SU-DHL-6 (cell line): ENCODE results near the gene PTPRN2.

Source experiments
- H2AFZ ChIP-seq: fragments of 200-600 bp; sonication (generic); 2 replicates; pipeline ENCODE4 v1.6.1; 2014; ENCODE audit warnings: low read depth, mild to moderate bottlenecking, moderate library complexity, mixed read lengths, antibody characterized with exemption, low read length; ENCODE audit not compliant: severe bottlenecking
- H3F3A ChIP-seq: fragments of 200-600 bp; shearing (Covaris generic); 2 replicates; pipeline ENCODE4 v1.6.0; 2016; ENCODE audit warnings: antibody characterized with exemption, mild to moderate bottlenecking; ENCODE audit not compliant: insufficient read depth
- H3K27ac ChIP-seq: fragments of 200-600 bp; sonication (generic); 2 replicates; pipeline ENCODE4 v1.5.1; 2016; ENCODE audit warnings: low read depth, mild to moderate bottlenecking, low read length, moderate library complexity, mixed read lengths
- H3K27me3 ChIP-seq: fragments of 200-600 bp; sonication (generic), shearing (Covaris generic); 2 replicates; pipeline ENCODE4 v1.6.0; 2014; ENCODE audit warnings: mild to moderate bottlenecking, low read length
- H3K36me3 ChIP-seq: fragments of 200-600 bp; sonication (generic); 2 replicates; pipeline ENCODE4 v1.6.1; 2014; ENCODE audit warnings: mild to moderate bottlenecking, low read length, mixed read lengths
- H3K4me2 ChIP-seq: fragments of 300-600, 200-600 bp; shearing (Covaris generic), sonication (generic); 2 replicates; pipeline ENCODE4 v1.6.0; 2014; ENCODE audit warnings: low read length, low read depth, mild to moderate bottlenecking; ENCODE audit not compliant: poor library complexity, severe bottlenecking
- H3K4me3 ChIP-seq: fragments of 200-600 bp; sonication (generic); 2 replicates; pipeline ENCODE4 v1.5.1; 2014; ENCODE audit warnings: antibody characterized with exemption, low read length, mild to moderate bottlenecking, mixed read lengths; ENCODE audit not compliant: insufficient read depth, poor library complexity, severe bottlenecking
- H3K79me2 ChIP-seq: fragments of 200-600 bp; sonication (generic); 2 replicates; pipeline ENCODE4 v1.6.1; 2014; ENCODE audit warnings: mild to moderate bottlenecking, low read length, moderate library complexity; ENCODE audit not compliant: insufficient read depth
- H3K9ac ChIP-seq: fragments of 200-600 bp; sonication (generic); 2 replicates; pipeline ENCODE4 v1.7.0; 2014; ENCODE audit warnings: mild to moderate bottlenecking, low read length
- H3K9me2 ChIP-seq: fragments of 200-600 bp; sonication (generic); replicated peaks from 2 replicates; pipeline ENCODE4 v1.6.1; 2014; ENCODE audit warnings: low read length; ENCODE audit not compliant: insufficient read depth
- H3K9me3 ChIP-seq: fragments of 200-600 bp; sonication (generic); 2 replicates; pipeline ENCODE4 v1.6.1; 2014; ENCODE audit warnings: low read length, mixed read lengths; ENCODE audit not compliant: insufficient read depth
- H4K20me1 ChIP-seq: fragments of 200-600 bp; sonication (generic); 2 replicates; pipeline ENCODE4 v1.6.1; 2014; ENCODE audit warnings: low read depth, mild to moderate bottlenecking, antibody characterized with exemption, low read length, moderate library complexity, mixed read lengths
- EZH2phosphoT487 ChIP-seq: fragments of 200-600 bp; sonication (generic), shearing (Covaris generic); conservative IDR thresholded peaks from 2 replicates; pipeline ENCODE4 v1.6.1; 2018; ENCODE audit warnings: mild to moderate bottlenecking, antibody characterized with exemption, low read length, moderate library complexity, mixed read lengths
- TF ChIP-seq, protein P1 (sequence below): fragments of 200-600 bp; sonication (generic); IDR thresholded peaks from one replicate; pipeline ENCODE4 v1.5.1; 2017; ENCODE audit warnings: antibody characterized with exemption, mild to moderate bottlenecking, low read length, moderate library complexity; ENCODE audit not compliant: insufficient read depth, poor library complexity, severe bottlenecking

PTPRN2 gene

DNA sequence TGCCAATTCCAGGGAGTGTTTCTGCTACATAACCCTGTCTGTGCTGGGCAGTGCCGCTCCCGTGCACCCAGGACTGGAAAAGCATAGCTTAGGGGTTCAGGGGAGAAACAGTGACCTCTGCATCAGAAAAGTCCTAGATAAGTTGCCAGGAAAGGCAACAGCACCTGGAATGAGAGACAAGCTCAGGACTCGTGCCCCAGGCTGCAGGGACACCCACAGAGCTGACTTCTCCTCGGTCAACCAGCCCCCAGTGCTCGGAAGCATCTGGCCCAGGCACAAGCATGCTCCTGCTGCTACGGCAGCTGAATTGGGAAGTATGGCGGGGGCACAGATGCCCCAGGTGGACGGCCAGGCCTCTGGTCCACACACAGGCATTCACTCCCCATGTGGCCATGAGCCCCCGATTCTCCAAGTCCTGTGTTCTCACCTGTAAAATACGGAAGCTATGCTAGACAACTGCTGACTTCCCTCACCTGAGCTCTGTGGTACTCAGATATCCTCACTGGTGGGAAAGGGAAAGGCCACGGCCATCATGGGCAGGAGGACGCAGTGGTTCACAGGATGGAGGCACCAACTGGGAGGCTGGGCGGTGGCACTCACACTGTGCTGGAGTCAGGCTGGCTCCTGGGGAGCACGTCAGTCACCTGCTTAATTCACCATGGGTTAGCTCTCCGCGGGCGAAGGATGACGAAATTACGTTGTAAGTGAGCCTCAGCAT, 220.5 kb downstream of the PTPRN2 start:
- no peak overlapping the region for H3K4me3 ChIP-seq
- H3K36me3 ChIP-seq = no peaks in the 10 kb centered on the region
- H3K9ac ChIP-seq = no peak overlapping the region
- no peak overlapping the region for H3K27ac ChIP-seq
- H2AFZ ChIP-seq = no peak overlapping the region
- no peak overlapping the region for H3K4me2 ChIP-seq
- no peaks in the 10 kb centered on the region for H3K79me2 ChIP-seq
- H4K20me1 ChIP-seq = no peaks in the 10 kb centered on the region
- TF ChIP-seq, protein P1, sequence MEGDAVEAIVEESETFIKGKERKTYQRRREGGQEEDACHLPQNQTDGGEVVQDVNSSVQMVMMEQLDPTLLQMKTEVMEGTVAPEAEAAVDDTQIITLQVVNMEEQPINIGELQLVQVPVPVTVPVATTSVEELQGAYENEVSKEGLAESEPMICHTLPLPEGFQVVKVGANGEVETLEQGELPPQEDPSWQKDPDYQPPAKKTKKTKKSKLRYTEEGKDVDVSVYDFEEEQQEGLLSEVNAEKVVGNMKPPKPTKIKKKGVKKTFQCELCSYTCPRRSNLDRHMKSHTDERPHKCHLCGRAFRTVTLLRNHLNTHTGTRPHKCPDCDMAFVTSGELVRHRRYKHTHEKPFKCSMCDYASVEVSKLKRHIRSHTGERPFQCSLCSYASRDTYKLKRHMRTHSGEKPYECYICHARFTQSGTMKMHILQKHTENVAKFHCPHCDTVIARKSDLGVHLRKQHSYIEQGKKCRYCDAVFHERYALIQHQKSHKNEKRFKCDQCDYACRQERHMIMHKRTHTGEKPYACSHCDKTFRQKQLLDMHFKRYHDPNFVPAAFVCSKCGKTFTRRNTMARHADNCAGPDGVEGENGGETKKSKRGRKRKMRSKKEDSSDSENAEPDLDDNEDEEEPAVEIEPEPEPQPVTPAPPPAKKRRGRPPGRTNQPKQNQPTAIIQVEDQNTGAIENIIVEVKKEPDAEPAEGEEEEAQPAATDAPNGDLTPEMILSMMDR = no peak
- no peak for TF ChIP-seq EZH2phosphoT487
- no peaks in the 10 kb centered on the region for H3K9me3 ChIP-seq
- no peaks in the 10 kb centered on the region for H3K27me3 ChIP-seq
- no peaks in the 10 kb centered on the region for H3F3A ChIP-seq
- no peaks in the 10 kb centered on the region for H3K9me2 ChIP-seq

DNA sequence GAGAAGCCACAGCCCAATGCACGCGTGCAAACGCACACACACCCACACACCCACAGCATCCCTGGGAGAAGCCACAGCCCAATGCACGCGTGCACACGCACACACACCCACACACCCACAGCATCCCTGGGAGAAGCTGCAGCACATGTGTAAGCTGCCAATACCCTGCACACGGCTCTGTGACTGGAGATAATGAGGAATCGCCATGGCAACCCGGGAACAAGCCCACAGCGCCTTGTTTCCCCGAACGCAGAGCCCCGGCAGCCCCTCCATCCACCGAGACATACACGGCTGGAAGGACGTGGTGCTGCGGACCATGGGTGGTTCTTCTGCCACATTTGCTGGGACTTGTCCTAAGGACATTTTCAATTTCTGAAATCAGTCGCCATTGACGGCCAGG, 221.3 kb downstream of the PTPRN2 start:
- H3K9me2 ChIP-seq = no peaks in the 10 kb centered on the region
- H3K27ac ChIP-seq = no peak overlapping the region
- H3K27me3 ChIP-seq = no peaks in the 10 kb centered on the region
- H3K9me3 ChIP-seq = no peaks in the 10 kb centered on the region
- TF ChIP-seq, protein P1 = no peak
- TF ChIP-seq EZH2phosphoT487 = no peak
- no peak overlapping the region for H3K4me2 ChIP-seq
- no peak overlapping the region for H2AFZ ChIP-seq
- no peaks in the 10 kb centered on the region for H3F3A ChIP-seq
- H3K9ac ChIP-seq = no peak overlapping the region
- no peak overlapping the region for H3K4me3 ChIP-seq
- no peaks in the 10 kb centered on the region for H3K36me3 ChIP-seq
- H4K20me1 ChIP-seq = no peaks in the 10 kb centered on the region
- no peaks in the 10 kb centered on the region for H3K79me2 ChIP-seq

DNA sequence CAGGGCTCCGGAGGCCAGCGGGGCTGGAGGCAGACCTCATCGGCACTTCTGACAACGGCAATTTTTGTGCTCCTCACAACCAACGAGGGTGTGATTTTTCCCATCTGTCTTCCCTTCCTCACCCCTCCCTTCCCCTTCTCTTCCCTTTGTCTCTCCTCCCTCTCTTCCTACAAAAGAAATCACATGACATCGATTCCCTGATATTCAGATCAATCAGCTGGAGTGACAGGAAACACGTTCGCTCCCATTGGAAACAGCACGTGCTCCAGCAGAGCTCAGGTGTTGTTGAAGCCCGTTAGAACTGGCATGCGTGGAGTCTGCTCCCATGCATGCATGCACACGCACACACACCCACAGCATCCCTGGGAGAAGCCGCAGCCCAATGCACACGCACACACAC, 222.4 kb downstream of the PTPRN2 start:
- Histone ChIP-seq H4K20me1 (no peaks in the 10 kb centered on the region), H3K36me3 (no peaks in the 10 kb centered on the region), H3K27me3 (no peaks in the 10 kb centered on the region), H3K4me2 (no peak overlapping the region), H3K79me2 (no peaks in the 10 kb centered on the region), H2AFZ (no peak overlapping the region), H3K27ac (no peak overlapping the region), H3K4me3 (no peak overlapping the region), H3K9me2 (no peaks in the 10 kb centered on the region), H3K9me3 (no peaks in the 10 kb centered on the region), H3K9ac (no peak overlapping the region), H3F3A (no peaks in the 10 kb centered on the region)
- TF ChIP-seq EZH2phosphoT487 = no peak
- TF ChIP-seq, protein P1 = no peak
